ENCODE measurements around the gene IFFO2.

DNA sequence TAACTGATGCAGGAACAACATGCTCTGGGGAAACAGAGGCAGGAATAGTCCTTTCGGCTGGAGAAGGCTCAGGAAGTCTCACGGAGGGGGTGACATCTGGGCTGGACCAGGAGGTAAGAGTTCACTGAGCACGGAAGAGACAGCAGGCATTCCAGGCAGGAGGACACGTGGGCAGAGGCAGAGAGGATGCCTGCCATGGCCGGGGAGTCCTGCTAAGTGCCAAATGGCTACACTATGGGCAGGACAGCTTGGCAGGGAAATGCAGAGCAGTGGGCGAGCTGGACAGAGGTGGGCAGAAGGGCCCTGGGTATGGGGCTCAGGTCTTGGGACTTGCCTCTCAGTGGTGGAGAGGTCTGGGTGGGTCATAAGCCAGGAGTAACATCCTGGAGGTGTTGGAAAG is 71.7 kb downstream of the IFFO2 start:
- TF ChIP-seq, protein P1, sequence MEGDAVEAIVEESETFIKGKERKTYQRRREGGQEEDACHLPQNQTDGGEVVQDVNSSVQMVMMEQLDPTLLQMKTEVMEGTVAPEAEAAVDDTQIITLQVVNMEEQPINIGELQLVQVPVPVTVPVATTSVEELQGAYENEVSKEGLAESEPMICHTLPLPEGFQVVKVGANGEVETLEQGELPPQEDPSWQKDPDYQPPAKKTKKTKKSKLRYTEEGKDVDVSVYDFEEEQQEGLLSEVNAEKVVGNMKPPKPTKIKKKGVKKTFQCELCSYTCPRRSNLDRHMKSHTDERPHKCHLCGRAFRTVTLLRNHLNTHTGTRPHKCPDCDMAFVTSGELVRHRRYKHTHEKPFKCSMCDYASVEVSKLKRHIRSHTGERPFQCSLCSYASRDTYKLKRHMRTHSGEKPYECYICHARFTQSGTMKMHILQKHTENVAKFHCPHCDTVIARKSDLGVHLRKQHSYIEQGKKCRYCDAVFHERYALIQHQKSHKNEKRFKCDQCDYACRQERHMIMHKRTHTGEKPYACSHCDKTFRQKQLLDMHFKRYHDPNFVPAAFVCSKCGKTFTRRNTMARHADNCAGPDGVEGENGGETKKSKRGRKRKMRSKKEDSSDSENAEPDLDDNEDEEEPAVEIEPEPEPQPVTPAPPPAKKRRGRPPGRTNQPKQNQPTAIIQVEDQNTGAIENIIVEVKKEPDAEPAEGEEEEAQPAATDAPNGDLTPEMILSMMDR (IDR thresholded peaks at IDR 0.05) = no peak
- TF ChIP-seq POLR2A (IDR thresholded peaks at IDR 0.05) (no peak), POLR2AphosphoS5 (IDR thresholded peaks at IDR 0.05) (no peak)
